HAP-1 (cell line): ENCODE results near the gene DMAC1.

ENCODE experiments used
- DNase-seq, 2 experiments: peaks; one replicate each; pipeline ENCODE4 v3.0.0-alpha.2; 2016 to 2020; ENCODE audit warnings: low spot score in 2 of 2
- H3K27me3 ChIP-seq: fragments of 250-450 bp; sonication (Bioruptor Pico); 2 replicates; pipeline ENCODE4 v1.5.1; 2020; ENCODE audit warnings: low read depth, mild to moderate bottlenecking, moderate library complexity
- H3K36me3 ChIP-seq: fragments of 250-450 bp; sonication (Bioruptor Pico); replicated peaks from 2 replicates; pipeline ENCODE4 v1.5.1; 2020; ENCODE audit warnings: mild to moderate bottlenecking
- H3K4me1 ChIP-seq: fragments of 250-450 bp; sonication (Bioruptor Pico); 2 replicates; pipeline ENCODE4 v1.5.1; 2020; ENCODE audit warnings: mild to moderate bottlenecking
- H3K4me3 ChIP-seq: fragments of 250-450 bp; sonication (Bioruptor Pico); 2 replicates; pipeline ENCODE4 v1.5.1; 2020; ENCODE audit warnings: mild to moderate bottlenecking, moderate library complexity
- H3K9me3 ChIP-seq: fragments of 250-450 bp; sonication (Bioruptor Pico); 2 replicates; pipeline ENCODE4 v1.5.1; 2020; ENCODE audit warnings: mild to moderate bottlenecking, moderate library complexity
- in situ Hi-C: fragments of 300-500 bp; cut with MboI; formaldehyde crosslinking; loops from 3 replicates; pipeline ENCODE4 v1.14.3; 2020; ENCODE audit warnings: low sequenced_read_pairs, inconsistent platforms, mixed read lengths

Gene DMAC1

GRCh38 chr9:7799944-7800285 lies 337 bp upstream of the DMAC1 start:
- H3K9me3 ChIP-seq = no peaks in the 10 kb centered on the region
- no peaks in the 10 kb centered on the region for H3K27me3 ChIP-seq
- H3K36me3 ChIP-seq = peaks cover 19% of the 10 kb centered on the region
- DNase-seq = no peak
- H3K4me1 ChIP-seq = peaks cover 16% of the 10 kb centered on the region
- in situ Hi-C loops = no loop called here
- no peak overlapping the region for H3K4me3 ChIP-seq

- H3K4me3 ChIP-seq = no peak overlapping the region
- in situ Hi-C loops = no loop called here
- no peak for DNase-seq
- H3K36me3 ChIP-seq = peaks cover 45% of the 10 kb centered on the region
- H3K27me3 ChIP-seq = no peaks in the 10 kb centered on the region
- peaks cover 9% of the 10 kb centered on the region for H3K4me1 ChIP-seq
- no peaks in the 10 kb centered on the region for H3K9me3 ChIP-seq
Measured at GRCh38 chr9:7794196-7794595, 5.4 kb downstream of the DMAC1 start.

- DNase-seq = no peak
- H3K4me1 ChIP-seq = no peaks in the 10 kb centered on the region; the same call in none of the 2 replicates
- in situ Hi-C loops = no loop called here
- no peak overlapping the region for H3K4me3 ChIP-seq
- H3K36me3 ChIP-seq = peaks cover 39% of the 10 kb centered on the region
- no peaks in the 10 kb centered on the region for H3K9me3 ChIP-seq
- no peaks in the 10 kb centered on the region for H3K27me3 ChIP-seq
Measured at GRCh38 chr9:7791394-7791793, 8.2 kb downstream of the DMAC1 start.

GRCh38 chr9:7790819-7791182 lies 8.8 kb downstream of the DMAC1 start:
- no peaks in the 10 kb centered on the region for H3K9me3 ChIP-seq
- H3K27me3 ChIP-seq = no peaks in the 10 kb centered on the region
- no peaks in the 10 kb centered on the region; the same call in 1 of the 2 replicates for H3K4me1 ChIP-seq
- H3K36me3 ChIP-seq = peaks cover 33% of the 10 kb centered on the region
- H3K4me3 ChIP-seq = no peak overlapping the region
- no peak for DNase-seq
- in situ Hi-C loops = no loop called here

GRCh38 chr9:7790022-7790818 lies 9.4 kb downstream of the DMAC1 start:
- Histone ChIP-seq H3K36me3 (peaks cover 29% of the 10 kb centered on the region), H3K9me3 (no peaks in the 10 kb centered on the region), H3K4me3 (no peak overlapping the region), H3K27me3 (no peaks in the 10 kb centered on the region), H3K4me1 (no peaks in the 10 kb centered on the region; the same call in 1 of the 2 replicates)
- DNase-seq = no peak
- in situ Hi-C loops = no loop called here

- in situ Hi-C loops = no loop called here
- peaks cover 15% of the 10 kb centered on the region for H3K36me3 ChIP-seq
- DNase-seq = no peak
- H3K27me3 ChIP-seq = no peaks in the 10 kb centered on the region
- H3K4me3 ChIP-seq = no peak overlapping the region
- H3K4me1 ChIP-seq = no peaks in the 10 kb centered on the region
- H3K9me3 ChIP-seq = no peaks in the 10 kb centered on the region
Measured at GRCh38 chr9:7788772-7789171, 10.8 kb downstream of the DMAC1 start.

- H3K9me3 ChIP-seq = no peaks in the 10 kb centered on the region
- DNase-seq = no peak
- H3K27me3 ChIP-seq = no peaks in the 10 kb centered on the region
- no peaks in the 10 kb centered on the region for H3K4me1 ChIP-seq
- in situ Hi-C loops = no loop called here
- peaks cover 6% of the 10 kb centered on the region for H3K36me3 ChIP-seq
- no peak overlapping the region for H3K4me3 ChIP-seq
Measured at GRCh38 chr9:7785813-7786212, 13.8 kb downstream of the DMAC1 start.

GRCh38 chr9:7784472-7784871 lies 15.1 kb downstream of the DMAC1 start:
- in situ Hi-C loops = no loop called here
- H3K9me3 ChIP-seq = no peaks in the 10 kb centered on the region
- H3K4me1 ChIP-seq = 0 out of 2 replicates have a peak, but pooled peaks cover 2% of the 10 kb centered on the region
- DNase-seq = no peak
- no peak overlapping the region for H3K4me3 ChIP-seq
- no peaks in the 10 kb centered on the region; the same call in 1 of the 2 replicates for H3K36me3 ChIP-seq
- H3K27me3 ChIP-seq = no peaks in the 10 kb centered on the region

GRCh38 chr9:7783635-7784063 lies 15.9 kb downstream of the DMAC1 start:
- H3K4me3 ChIP-seq = no peak overlapping the region
- no peaks in the 10 kb centered on the region for H3K27me3 ChIP-seq
- H3K36me3 ChIP-seq = no peaks in the 10 kb centered on the region; the same call in 1 of the 2 replicates
- peaks cover 7% of the 10 kb centered on the region; the same call in 1 of the 2 replicates for H3K4me1 ChIP-seq
- in situ Hi-C loops = no loop called here
- H3K9me3 ChIP-seq = no peaks in the 10 kb centered on the region
- DNase-seq = no peak

- no peak for DNase-seq
- H3K36me3 ChIP-seq = no peaks in the 10 kb centered on the region; the same call in 1 of the 2 replicates
- no peaks in the 10 kb centered on the region for H3K9me3 ChIP-seq
- in situ Hi-C loops = no loop called here
- no peaks in the 10 kb centered on the region for H3K27me3 ChIP-seq
- peaks cover 8% of the 10 kb centered on the region for H3K4me1 ChIP-seq
- H3K4me3 ChIP-seq = no peak overlapping the region
Measured at GRCh38 chr9:7782400-7783120, 17.0 kb downstream of the DMAC1 start.

- no peak overlapping the region for H3K4me3 ChIP-seq
- H3K9me3 ChIP-seq = no peaks in the 10 kb centered on the region
- no peak for DNase-seq
- H3K27me3 ChIP-seq = no peaks in the 10 kb centered on the region
- no peaks in the 10 kb centered on the region for H3K36me3 ChIP-seq
- in situ Hi-C loops = no loop called here
- H3K4me1 ChIP-seq = peaks cover 8% of the 10 kb centered on the region
Measured at GRCh38 chr9:7780261-7780988, 19.2 kb downstream of the DMAC1 start.

GRCh38 chr9:7778851-7779600 lies 20.6 kb downstream of the DMAC1 start:
- DNase-seq = peak in 1 of 2 experiments; percentile 22
- Histone ChIP-seq H3K9me3 (no peaks in the 10 kb centered on the region), H3K4me1 (peaks cover 8% of the 10 kb centered on the region), H3K36me3 (no peaks in the 10 kb centered on the region), H3K27me3 (no peaks in the 10 kb centered on the region), H3K4me3 (no peak overlapping the region)
- in situ Hi-C loops = no loop called here

GRCh38 chr9:7777771-7778170 lies 21.8 kb downstream of the DMAC1 start:
- DNase-seq = no peak
- no peaks in the 10 kb centered on the region for H3K9me3 ChIP-seq
- no peaks in the 10 kb centered on the region for H3K36me3 ChIP-seq
- no peak overlapping the region for H3K4me3 ChIP-seq
- no peaks in the 10 kb centered on the region for H3K27me3 ChIP-seq
- in situ Hi-C loops = no loop called here
- H3K4me1 ChIP-seq = peaks cover 8% of the 10 kb centered on the region
